T47D (cell line): Measurements from ENCODE around the gene INSIG1.

Experiments used
- DNase-seq, 2 experiments: peaks; one replicate each; pipeline versions ENCODE4 v3.0.0 to v3.0.0-alpha.2; 2011 to 2012; ENCODE audit warnings: low read depth in 1 of 2, low spot score in 1 of 2
- JUND ChIP-seq: IDR thresholded peaks from 2 replicates; pipeline ENCODE4 v1.6.1; 2012; ENCODE audit warnings: low read depth
- in situ Hi-C: cut with HindIII; loops from 2 replicates; pipeline ENCODE4 v1.10.0; 2016; ENCODE audit warnings: low sequenced_read_pairs, low pct_unique_long_range_greater_than_20kb

The INSIG1 gene

DNA sequence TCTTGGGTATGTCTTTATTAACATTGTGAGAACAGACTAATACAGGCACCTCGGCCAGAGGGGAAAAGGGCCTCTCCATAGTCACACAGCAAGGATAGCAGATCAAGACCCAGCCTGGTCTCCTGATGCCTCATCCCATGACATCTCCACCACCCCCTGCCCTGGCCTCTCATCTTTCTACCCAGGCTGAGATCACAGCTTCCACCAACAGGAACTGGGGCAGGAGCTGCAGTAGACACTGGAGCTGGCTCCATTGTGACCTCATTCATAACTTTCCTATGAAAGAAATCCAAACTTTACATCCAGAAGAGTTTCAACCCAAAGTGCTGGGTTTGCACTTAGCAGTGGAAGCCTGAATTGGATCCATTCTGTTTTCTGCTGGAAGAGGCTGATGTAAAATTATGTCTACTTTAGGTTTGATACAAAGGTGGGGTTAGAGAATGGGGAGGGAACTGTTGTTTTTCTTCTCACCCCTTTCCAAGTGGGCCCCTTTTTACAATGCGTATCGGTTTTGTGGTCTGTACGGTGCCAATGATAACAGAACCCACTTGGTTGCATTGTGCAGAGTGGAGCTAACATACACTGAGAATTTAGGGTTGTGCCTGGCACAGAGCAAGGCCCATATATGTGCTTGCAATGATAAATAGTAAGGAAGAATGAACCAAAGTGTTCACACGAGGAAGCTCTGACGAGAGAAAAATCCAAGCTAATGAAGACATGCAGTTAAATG lies 28.6 kb upstream of the INSIG1 start:
- in situ Hi-C loops = no loop called here
- peak in 1 of 2 experiments; percentile 23 for DNase-seq
- TF ChIP-seq JUND = no peak

DNA sequence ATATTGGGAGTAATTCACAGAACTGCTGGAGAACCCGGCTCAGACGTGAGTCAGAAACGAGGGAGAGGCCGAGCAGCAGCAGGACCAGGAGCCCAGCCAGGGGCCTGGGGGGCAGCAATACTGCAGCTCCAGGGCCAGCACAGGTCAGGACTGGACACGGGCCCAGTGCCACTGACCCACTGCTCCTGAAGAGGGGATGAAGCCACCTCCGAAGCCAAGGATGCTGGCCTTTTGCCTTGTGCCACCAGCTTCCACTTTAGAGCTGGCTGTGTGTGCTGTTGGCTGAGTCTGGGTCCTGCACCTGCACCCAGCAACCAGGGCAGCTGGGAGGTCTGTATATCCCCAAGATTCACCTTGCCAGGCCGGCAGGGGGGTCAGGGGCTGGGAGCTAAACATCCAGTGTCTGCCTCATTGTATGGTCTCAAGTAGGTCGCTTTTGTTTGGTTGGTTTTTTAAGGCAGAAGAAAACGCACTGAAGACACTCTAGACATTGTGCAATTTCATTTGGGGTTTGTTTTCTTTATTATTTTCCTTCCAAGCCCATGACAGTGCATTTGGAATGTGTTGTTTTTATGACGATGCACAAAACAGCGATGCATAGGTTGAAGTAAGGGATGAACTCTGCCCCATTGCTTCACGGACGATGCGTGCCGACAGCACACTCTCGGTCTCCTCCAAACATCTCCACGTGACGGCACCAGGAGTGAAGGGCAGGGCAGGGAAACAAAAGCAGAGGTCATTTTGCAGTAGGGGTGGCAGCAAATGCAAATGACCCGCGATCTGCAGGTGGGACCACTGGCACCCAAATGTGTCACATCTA lies 27.7 kb upstream of the INSIG1 start:
- DNase-seq = no peak
- in situ Hi-C loops = no loop called here
- no peak for TF ChIP-seq JUND

DNA sequence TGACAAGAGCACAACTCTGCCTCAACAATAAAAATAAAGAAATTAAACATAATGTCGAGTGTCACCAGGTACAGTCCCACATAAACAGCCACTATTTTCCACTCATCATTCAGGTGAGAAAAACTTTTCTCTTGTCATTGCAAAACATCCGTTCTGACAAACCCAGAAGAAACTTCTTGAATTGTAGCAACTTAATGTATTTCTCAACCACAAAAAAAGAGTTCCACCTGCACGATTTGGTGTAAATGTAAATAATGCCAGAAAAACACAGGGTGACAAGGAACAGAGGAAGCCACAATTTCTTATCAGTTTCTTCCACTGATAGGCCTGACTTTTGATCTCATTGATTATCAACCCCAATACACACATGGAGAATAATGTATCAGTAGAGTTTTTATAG lies 26.8 kb upstream of the INSIG1 start:
- in situ Hi-C loops = no loop called here
- TF ChIP-seq JUND = no peak
- DNase-seq = no peak

DNA sequence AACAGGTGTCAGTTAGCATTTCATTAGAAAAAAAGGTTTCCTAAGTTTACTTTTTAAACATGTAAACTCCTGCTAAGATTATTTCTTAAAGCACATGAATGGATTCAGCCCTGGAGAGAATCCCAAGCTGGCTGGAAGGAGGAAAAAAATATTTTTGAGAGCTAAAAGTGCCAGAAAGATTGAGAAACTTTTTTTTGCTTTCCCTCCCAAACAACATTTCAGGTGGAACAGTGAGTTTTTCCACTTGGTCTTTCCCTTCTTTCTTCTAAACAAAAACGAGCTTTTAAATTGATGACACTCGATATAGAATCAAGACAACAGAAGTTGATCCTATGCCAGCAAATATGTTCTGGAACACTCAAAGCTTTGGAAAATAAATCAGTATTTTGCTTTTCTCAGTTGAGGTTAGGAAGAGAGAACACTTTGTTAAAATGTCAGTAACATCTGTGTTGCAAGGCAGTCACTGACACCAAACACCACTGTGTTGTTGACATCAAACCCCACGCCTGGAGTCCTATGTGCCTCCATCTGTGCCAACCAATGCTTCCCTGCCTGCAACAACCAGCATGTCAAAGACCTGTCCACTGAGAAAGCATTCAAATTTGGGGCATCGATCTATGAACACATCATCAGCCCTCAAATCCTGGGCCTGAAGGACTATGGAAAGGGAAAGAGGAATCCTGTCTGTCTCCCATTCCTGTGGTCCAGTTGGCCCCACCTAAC lies 22.9 kb upstream of the INSIG1 start:
- in situ Hi-C loops = no loop called here
- no peak for DNase-seq
- TF ChIP-seq JUND = no peak

DNA sequence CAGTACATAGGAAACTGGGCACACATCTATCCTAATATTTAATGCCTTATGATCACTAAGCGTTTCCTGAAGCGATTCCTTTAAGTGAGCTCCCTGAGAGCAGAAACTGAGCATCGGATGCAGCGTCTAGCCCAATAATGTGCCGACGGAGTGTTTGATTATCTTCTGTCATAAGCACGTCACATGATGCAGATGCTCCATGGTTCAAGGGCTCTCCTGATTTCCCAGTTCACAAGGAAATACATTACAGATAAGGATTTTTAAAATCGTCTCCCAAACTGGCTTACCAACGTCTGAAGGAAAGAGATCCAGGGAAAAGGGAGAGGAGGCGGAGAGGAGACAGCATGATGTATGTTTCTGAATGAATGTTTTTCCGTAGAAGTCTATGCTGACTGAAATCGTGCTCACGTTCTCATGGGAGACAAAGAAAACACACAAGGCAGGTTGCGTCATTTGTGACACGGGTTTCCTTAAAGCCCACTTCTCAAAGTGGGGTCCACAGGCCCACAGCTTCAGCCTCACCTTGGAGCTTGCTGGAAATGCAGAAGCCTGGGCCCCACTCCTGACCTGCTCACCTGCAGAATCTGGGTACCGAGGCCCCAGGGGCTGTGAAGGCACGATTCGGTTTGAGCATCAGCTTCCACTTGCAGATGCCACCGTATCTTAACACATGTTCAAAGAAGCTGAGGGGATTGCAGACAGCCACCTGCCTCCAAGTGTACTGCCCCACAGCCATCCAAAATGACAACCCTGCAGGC lies 21.5 kb upstream of the INSIG1 start:
- TF ChIP-seq JUND = no peak

DNA sequence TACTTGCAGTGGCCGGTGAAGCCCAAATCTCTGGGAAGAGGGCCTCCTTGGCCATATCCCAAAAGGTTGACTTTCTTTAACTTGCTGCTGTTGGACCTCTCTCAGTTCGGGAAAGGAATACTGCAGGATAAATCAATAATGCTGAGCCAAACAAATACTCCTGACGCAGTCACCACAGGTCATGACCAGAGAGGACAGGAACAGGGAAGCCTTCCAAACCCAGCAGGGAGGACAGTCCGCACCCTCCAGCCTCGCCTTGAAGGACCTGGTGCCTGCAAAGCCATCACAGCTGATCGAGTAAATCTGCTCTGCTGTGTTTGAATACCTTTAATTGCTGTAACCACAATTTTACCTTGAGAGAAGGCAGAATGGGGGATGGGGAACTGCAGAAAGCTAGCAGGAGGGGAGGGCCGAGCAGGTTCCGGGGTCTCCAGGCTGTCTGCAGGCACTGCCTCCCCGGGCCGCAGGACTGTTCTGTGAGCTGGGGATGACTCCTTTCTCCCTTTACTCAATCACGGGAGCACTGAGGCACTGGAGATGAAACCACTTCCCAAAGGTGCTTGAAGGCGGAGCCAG lies 20.8 kb upstream of the INSIG1 start:
- in situ Hi-C loops = no loop called here
- no peak for TF ChIP-seq JUND
- DNase-seq = no peak

More for the DNA sequence above, 21.5 kb upstream of the INSIG1 start:
- no peak for DNase-seq
- in situ Hi-C loops = no loop called here

DNA sequence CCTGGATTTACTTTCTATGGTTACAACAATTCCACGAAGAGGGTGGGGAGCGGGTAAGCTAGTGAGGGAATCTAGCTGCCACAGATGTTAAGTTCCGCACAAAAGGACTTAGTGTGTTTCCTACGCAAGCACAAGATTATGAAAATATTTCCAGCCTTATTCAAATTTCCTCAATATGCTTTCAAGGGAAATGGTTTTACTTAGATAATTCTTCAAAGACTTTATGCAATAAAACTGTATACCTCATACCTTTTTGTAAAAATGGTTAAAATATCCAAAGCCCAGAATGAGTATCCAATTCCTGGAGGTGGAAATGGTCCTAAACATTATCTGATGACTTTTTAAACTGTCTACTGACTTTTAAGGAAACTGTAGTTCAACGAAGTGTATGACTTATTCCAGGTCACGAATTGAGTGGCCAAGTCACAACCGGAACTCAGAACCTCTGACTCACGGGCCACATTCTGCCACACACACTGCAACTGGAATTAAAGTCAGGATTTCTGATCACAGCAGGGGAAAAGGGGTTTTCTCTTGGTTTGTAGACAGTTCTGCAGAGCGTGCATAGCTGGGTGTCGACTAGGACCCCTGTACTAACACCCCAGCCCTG lies 20.2 kb upstream of the INSIG1 start:
- in situ Hi-C loops = no loop called here
- TF ChIP-seq JUND = no peak
- no peak for DNase-seq

DNA sequence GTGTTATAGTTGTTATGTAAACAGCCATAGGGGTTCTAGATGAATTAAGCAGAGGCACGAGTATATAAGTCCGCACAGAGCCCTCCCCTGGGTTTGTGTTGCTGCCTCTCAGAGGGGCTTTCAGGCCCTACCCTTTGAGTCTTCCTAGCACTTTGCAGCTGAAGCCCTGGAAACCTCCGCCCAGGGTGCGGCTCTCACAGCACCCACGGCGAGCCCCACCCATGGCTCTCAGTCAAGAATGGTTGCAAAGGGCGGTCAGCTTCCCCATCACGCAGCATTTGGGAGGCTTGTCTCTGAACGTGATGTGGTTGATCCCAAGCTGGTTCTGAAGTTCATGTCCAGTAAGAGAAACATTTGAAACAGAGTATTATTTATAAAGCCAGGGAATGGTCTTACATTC lies 18.8 kb upstream of the INSIG1 start:
- no peak for TF ChIP-seq JUND
- in situ Hi-C loops = no loop called here
- no peak for DNase-seq

DNA sequence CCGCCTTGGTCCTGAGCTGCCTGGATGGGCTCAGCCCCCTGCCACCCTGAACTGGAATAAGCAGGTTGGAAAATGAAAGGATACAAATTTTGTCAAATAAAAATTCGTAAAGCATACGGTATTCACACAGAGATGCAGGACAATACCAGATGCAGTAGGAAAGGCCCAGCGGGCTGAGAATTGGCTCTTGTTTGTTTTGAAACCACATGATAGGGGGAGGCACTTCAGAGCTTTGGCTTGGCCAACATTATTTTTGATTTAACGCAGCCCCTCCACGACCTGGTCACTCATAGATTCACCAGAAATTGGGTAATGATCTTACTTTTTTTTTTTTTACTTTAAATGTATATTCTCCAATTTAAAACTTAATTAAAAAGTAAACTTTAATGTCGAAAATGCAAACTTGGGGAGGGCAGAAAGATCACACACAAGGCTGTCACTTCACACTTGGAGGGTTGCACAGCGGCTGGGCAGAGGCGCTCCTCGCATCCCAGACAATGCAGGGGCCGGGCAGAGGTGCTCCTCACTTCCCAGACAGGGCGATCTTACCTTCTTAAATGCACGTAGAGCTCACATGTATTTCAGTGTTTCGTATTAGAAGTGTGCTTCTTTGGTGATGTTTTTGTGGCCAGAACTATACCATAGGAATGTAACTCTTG lies 17.8 kb upstream of the INSIG1 start:
- no peak for TF ChIP-seq JUND
- no peak for DNase-seq
- in situ Hi-C loops = no loop called here

DNA sequence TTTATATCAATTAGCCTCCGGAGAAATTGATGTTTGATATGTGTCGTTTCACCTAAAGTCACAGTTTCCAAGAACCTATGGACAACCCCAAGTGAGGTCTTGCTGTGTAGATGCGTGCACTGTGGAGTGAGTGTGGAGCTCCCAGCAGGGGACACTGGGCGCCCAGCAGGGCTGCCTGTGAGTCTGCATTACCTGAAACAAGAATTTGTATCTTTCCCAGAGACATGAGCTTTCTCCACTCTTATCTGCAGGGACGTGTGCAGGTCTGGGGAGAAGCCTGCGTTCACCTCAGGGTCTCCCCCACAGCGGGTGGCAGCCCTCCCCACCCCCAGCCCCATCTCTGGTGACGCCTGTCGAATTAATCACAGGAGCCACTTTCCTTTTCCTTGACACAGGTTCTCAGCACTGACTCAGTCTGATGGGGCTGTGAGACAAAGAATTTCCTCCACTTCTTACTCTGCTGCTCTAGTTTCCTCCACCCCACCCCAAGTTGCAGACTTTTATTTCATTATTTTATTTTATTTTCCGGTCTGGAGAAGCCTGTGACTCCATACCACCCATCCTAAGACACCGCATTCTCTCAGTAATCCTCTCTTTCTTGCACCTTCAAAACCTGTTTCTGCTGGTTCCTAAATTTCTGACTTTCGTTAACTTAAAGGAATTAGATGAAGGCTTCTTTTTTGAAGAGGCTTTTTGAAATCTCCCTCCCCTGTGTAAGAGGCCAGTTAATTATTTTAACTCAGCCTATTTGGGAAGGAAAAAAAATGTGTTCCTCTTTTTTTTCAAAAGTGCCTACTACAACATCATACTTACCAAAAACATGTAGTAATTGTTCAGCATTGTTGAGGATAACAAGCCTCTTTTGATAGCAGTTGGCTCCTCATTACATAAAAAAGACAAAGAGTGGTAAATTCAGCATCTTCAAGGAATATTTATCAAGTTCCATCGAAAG lies 17.0 kb upstream of the INSIG1 start:
- in situ Hi-C loops = no loop called here
- no peak for DNase-seq
- TF ChIP-seq JUND = no peak
